GM21723 (cell line): ENCODE results near the gene DNAJC30.
"Not testable (repeated sequence)": the region's sequence is repeated elsewhere in the genome, so short reads cannot be mapped to it uniquely, and the experiment has no call there.

Experiments used
- ATAC-seq: cut with Tn5 transposase; IDR thresholded peaks from one replicate; pipeline ENCODE4 v1.9.1; 2021; ENCODE audit warnings: mild to moderate bottlenecking, moderate library complexity; ENCODE audit not compliant: unreplicated experiment

DNAJC30 gene

DNA sequence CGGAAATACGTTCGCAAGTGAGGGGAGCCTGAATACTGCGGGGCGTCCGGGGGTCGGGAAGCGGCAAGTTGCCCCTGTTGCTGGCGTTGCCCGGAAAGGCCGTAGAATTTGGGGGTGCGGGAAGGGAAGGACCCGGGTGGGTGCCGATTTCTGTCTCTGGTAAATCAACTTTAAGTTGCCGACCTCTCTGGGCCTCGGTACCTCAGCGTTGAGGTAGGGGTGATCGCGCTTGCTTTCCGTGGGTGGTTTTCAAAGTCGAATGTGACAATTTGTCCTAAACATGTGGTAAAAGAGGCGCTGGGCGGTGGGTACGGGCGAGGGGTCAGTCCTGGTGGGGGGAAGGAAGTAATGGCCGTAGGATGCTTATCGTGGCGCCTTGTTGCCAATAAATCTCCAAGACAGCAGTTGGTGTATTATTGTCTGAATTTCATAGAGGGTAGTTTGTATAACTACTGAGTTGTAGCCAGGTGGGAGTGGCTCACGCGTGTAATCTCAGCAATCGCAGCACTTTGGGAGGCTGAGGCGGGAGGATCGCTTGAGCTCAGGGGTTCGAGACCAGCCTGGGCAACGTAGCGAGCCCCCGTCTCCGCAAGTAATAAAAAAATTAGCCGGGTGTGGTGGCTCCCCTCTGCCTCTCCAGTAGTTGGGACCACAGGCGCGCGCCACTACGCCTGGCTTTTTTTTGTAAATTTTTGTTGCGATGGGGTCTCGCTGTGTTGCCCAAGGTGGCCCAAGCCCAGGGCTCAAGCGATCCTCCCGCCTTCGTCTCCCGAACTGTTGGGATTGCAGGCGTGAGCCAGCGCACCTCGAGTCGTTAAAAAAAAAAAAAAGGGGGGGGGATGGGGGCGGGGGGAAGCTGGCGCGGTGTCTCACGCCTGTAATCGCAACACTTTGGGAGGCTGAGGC is 788 bp upstream of the DNAJC30 start:
- peak; percentile 22 for ATAC-seq

GRCh38 chr7:73682745-73683055 is 553 bp downstream of the DNAJC30 start:
- ATAC-seq: no peak

DNA sequence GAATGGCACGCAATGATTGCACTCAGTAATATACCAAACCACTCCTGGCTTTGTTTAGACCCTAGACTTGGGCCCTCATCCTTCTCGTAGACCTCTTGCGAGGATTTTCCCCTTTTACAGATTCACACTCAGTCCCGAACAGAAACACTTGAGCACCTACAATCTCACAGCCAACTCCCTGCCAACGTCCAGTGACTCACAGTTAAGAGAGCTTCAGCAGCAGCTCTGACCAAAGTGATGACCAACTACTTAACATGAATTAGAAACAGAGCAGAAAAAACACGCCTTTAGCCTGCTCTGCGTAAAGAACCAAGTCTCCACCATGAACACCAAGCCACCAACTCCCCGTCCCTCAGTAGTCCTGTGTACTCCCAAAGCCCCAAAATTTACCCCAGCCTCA is 2.2 kb downstream of the DNAJC30 start:
- no peak for ATAC-seq

DNA sequence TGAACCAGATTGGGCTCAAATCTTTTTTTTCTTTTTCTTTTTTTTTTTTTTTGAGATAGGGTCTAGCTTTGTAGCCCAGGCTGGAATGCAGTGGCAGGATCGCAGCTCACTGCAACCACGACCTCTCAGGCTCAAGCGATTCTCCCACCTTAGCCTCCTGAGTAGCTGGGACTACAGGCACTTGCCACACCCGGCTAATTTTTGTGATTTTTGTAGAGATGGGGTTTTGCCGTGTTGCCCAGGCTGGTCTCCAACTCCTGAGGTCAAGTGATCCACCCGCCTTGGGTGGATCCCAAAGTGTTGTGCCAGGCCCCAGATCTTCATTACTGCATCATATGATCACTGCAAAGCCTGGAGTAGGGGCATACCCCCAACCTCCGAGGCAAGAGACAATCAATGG is 2.8 kb downstream of the DNAJC30 start:
- ATAC-seq: no peak

DNA sequence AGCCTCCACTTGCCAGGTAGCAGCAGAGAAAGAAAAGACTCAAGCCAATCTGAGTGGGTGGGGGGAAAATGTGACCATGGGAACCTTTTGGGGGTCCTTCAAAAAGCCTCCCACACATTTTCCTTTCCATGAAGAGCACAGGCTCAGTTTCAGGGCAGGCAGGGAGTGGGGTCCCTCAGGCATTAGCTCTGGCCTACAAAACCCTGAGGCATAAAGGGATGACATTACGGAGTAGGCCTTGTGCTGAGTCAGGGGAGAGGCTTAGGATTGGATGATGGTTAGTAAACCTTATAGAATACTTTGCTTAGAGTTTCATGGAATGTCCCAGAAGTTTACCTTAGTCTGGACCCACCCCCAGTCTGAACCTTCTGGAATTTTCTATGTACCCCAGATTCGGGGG is 3.5 kb downstream of the DNAJC30 start:
- ATAC-seq: no peak

- ATAC-seq: no peak
Measured at GRCh38 chr7:73678862-73679261, 4.4 kb downstream of the DNAJC30 start.

GRCh38 chr7:73676062-73676461 is 7.2 kb downstream of the DNAJC30 start:
- not testable (repeated sequence) for ATAC-seq

- no peak for ATAC-seq
Measured at GRCh38 chr7:73674468-73675124, 8.7 kb downstream of the DNAJC30 start.

DNA sequence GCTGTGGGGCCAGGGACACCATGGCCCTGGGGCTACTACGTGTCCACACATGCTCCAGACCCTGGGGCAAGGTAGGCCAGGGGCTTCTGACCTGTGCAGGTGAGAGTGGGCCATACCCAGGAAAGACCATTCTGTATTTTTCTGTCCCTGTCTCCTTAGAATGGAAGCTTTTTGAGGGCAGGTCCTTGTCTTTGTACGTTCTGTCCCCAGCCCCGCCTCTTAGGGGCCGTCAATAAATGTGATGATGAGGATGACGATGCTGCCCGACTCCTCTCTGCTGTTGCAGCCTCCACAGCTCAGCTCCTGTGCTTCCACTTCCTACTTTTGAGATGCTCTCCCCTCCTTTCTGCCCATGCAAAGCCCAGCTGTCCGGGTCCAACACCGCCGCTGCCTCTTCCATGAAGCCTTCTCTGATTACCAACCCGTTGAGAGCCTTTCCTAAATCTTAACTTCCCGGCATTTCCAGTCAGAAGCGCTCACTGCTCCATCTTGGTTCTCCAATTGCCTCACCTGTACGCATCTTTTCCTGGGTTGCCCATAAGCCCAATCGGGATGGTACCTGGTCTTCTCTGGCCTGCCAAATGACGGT is 11.3 kb downstream of the DNAJC30 start:
- no peak for ATAC-seq

GRCh38 chr7:73671322-73671661 is 12.0 kb downstream of the DNAJC30 start:
- no peak for ATAC-seq

DNA sequence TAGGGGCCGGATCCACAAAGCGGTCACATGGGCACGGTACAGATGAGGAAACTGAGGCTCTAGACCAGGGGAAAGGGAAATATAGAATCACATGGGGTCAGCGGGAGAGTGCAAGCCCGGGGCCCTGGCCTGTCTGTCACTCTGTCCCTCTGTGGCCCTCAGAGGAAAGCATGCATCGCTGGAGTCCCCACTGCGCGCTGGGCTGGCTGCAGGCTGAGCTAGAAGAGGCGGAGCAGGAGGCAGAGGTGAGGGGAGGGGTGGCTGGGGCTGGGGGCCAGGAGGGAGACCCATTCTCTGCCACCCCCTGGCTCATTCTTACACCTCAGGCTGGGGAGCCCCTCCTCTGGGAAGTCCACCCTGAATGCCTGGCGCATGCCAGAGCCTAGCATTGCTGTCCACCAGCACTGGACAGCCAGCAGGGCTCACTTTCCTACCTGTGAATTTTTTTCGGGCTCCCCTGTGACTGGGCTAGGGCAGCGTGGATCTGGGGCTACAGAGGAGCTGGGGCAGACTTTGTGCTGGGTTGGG is 13.3 kb downstream of the DNAJC30 start:
- no peak for ATAC-seq

DNA sequence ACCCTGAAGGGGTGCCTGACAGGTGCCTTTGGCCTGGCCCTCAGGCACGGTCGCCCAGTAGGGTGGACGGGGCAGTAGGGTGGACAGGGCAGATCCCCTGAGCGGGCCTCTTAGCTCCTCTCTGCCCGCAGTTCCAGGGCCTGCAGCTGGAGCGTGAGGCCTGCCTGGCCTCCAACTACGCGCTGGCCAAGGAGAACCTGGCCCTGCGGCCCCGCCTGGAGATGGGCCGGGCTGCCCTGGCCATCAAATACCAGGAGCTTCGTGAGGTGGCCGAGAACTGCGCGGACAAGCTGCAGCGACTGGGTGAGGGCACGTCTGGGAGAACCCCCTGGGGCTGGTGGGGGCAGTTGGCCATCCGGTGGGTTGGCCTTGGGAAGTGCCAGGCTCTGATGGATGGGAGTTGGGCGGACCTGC is 14.0 kb downstream of the DNAJC30 start:
- ATAC-seq: no peak

DNA sequence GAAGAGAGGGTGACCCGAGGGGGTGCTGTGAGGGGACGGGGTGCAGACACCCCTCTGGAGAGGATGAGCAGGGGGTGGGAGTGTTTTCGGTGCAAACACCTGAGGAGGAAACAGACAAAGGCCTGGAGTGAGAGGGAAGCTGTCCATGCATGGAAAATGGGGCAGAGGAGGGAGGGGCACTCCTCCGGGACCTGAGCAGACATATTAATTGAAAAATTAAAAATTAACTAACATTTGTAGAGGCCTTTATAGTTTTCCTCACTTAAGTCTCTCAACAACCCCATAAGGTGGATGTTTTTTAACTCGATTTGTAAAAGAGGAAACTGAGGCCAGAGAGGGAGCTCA is 14.4 kb downstream of the DNAJC30 start:
- no peak for ATAC-seq

DNA sequence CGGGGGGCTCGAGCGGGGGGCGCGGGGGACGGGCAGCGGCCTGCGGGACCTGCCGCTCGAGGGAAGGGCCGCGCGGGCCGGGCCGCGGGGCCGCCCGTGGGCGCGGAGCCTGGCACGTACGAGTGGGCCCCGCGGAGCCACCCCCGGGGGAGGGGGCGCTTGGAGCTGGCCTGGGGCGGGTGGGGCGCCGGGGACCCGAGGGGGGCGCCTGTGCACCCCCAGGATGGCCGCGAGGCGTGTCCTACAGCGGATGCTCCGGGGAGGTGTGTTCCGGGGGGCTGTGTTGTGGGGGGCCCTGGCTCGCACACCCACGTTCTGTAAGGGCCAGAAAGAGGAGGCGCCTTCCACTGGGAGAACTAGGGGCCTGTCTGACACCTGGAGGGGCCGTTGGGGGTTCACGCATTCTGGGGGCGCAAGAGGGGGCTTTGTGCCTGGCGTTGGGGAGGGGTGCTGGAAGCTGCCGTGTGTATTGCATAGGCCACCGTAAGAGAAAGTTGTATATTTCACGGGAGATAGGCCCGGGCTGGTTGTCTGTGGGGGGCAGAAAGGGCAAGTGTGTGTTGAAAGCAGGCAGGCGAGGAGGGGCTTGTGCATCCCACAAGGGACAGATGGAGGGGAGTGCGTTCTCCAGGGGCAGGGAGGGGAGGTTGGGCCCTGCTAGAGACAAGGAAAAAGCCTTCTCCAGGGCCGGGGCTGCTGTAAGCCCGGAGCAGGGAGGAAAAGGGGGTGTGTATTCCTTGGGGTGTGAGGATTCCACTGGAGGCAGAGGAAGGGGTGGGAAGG is 15.0 kb downstream of the DNAJC30 start:
- ATAC-seq: peak; percentile 11

DNA sequence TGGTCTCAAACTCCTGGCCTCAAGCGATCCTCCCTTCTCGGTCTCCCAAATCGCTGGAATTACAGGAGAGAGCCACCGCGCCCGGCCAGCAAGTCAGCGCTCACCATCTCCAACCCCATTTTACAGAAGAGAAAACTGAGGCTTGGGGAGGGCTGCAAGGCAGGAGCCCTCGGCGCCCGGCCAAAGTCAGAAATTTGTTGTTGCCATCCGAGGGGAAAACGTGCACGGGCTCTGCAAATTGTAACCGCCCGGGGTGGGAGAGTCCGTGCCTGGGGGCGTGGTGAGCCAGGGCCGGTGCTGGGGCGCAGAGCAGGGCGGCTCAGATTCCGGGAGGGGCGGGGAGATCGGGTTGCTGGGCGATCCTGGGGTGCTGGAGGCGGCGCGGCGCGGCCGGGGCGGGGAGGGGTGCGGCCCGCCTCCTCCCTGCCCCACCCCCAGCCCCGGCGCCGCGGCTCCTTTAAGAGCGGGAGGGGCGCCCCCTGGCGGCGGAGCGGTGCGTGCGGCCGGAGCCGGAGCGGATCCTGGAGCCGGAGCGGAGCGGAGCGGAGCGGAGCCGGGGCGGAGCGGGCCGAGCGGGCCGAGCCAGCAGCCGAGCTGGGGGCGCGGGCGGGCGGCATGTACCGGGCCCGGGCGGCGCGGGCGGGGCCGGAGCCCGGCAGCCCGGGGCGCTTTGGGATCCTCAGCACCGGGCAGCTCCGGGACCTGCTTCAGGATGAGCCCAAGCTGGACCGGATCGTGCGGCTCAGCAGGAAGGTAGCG is 15.7 kb downstream of the DNAJC30 start, which contains the start of gene VPS37D:
Gene VPS37D, plus strand, starts transcription at position 488 of the 759 bp plus-strand sequence. Its CDS starts 128 bp downstream, at position 616.
- peak; percentile 95 for ATAC-seq

DNA sequence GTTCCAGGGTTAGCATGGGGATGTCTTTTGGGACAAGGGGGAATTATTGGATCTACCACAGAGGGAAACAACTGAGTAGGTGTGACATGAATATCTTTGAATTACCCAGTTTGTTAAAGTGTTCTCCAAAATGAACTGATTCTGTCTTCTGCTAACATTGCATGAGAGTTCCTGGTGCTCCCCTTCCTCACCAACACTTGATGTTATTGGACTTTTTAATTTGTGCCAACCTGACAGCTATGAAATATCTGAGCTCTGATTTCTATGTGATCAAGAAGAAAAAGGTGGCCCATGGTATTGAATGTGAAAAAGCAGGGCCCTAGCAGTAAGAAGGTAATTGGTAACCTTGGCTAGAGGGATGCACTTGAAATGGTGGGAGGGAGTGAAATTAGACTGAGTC is 20.2 kb downstream of the DNAJC30 start:
- ATAC-seq: no peak

DNA sequence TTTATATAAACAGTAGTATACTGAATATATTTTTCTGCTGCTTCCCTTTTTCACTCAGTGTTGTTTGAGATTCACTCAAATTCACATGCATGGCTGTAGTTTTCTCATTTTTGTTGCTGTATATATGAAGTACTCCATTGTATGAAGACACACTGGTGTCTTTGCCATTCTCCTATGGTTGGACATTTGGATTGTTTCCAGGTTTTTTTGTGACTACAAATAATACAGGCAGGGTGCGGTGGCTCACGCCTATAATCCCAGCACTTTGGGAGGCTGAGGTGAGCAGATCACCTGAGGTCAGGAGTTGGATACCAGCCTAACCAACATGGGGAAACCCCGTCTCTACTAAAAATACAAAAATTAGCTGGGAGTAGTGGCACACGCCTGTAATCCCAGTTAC is 22.7 kb downstream of the DNAJC30 start:
- ATAC-seq: not testable (repeated sequence)

GRCh38 chr7:73659983-73660382 is 23.3 kb downstream of the DNAJC30 start:
- no peak for ATAC-seq

GRCh38 chr7:73655309-73655708 is 27.9 kb downstream of the DNAJC30 start:
- ATAC-seq: not testable (repeated sequence)

- ATAC-seq: no peak
Measured at GRCh38 chr7:73652541-73652949, 30.7 kb downstream of the DNAJC30 start.
